Measurements from ENCODE around the gene ALAS1. TPM values are rescaled to one million over a fixed set of nuclear protein-coding genes. Genes with fewer than 3 reads are reported as not detected.

ALAS1 gene
- total and polyA plus RNA-seq, 9 of the 15 experiments (the other 6 are each of a cell fraction or from before 2014, with no cell fraction given): 21.4 to 49.5 (median 34.4) TPM

Other genes starting within 250 kb of the ALAS1 start
Only the 7 nearest of the 17 such genes appear.
- gene POC1A, start 43.7 kb upstream of the ALAS1 start, total RNA-seq (2014; rRNA removed): 16.0 and 19.6 TPM in 2 replicates
- gene POC1A, start 43.7 kb upstream of the ALAS1 start, total RNA-seq (2014; rRNA removed; fragmentation: Illumina TruSeq; extraction: Trizol): 7.5 and 8.5 TPM in 2 replicates
- 9.5 and 11.3 TPM in 2 replicates for gene POC1A, start 43.7 kb upstream of the ALAS1 start, total RNA-seq (2015; rRNA removed; fragmentation: Illumina TruSeq; extraction: Trizol)
- gene POC1A, start 43.7 kb upstream of the ALAS1 start, total RNA-seq (2021): 15.9 and 17.4 TPM in 2 replicates
- 15.2 and 16.6 TPM in 2 replicates for gene POC1A, start 43.7 kb upstream of the ALAS1 start, polyA plus RNA-seq (2011; rRNA removed)
- gene POC1A, start 43.7 kb upstream of the ALAS1 start, polyA plus RNA-seq (2014; fragmentation: Illumina TruSeq; extraction: Trizol): 17.5 and 19.6 TPM in 2 replicates
- 1 to 10 TPM; 7.2 to 9.4 TPM for gene POC1A, start 43.7 kb upstream of the ALAS1 start, polyA plus RNA-seq (2014; fragmentation: Nextera tagmentation; extraction: Ambion mirVana)
- gene POC1A, start 43.7 kb upstream of the ALAS1 start, polyA plus RNA-seq (2014; rRNA removed): 12.1 and 17.3 TPM in 2 replicates
- gene TLR9, start 27.5 kb downstream of the ALAS1 start, total RNA-seq (2014; rRNA removed): not detected in 2 replicates
- gene TLR9, start 27.5 kb downstream of the ALAS1 start, total RNA-seq (2014; rRNA removed; fragmentation: Illumina TruSeq; extraction: Trizol): not detected in 2 replicates
- gene TLR9, start 27.5 kb downstream of the ALAS1 start, total RNA-seq (2015; rRNA removed; fragmentation: Illumina TruSeq; extraction: Trizol): not detected in 2 replicates
- not detected in 2 replicates for gene TLR9, start 27.5 kb downstream of the ALAS1 start, total RNA-seq (2021)
- not detected in 2 replicates for gene TLR9, start 27.5 kb downstream of the ALAS1 start, polyA plus RNA-seq (2011; rRNA removed)
- gene TLR9, start 27.5 kb downstream of the ALAS1 start, polyA plus RNA-seq (2014; fragmentation: Illumina TruSeq; extraction: Trizol): not detected in 2 replicates
- gene TLR9, start 27.5 kb downstream of the ALAS1 start, polyA plus RNA-seq (2014; fragmentation: Nextera tagmentation; extraction: Ambion mirVana): not detected
- not detected in 2 replicates for gene TLR9, start 27.5 kb downstream of the ALAS1 start, polyA plus RNA-seq (2014; rRNA removed)
- 49.1 and 56.9 TPM in 2 replicates for gene TWF2, start 41.0 kb downstream of the ALAS1 start, total RNA-seq (2014; rRNA removed)
- gene TWF2, start 41.0 kb downstream of the ALAS1 start, total RNA-seq (2014; rRNA removed; fragmentation: Illumina TruSeq; extraction: Trizol): 9.6 and 11.4 TPM in 2 replicates
- gene TWF2, start 41.0 kb downstream of the ALAS1 start, total RNA-seq (2015; rRNA removed; fragmentation: Illumina TruSeq; extraction: Trizol): 26.8 and 27.0 TPM in 2 replicates
- gene TWF2, start 41.0 kb downstream of the ALAS1 start, total RNA-seq (2021): 49.1 and 53.6 TPM in 2 replicates
- 35.7 and 47.1 TPM in 2 replicates for gene TWF2, start 41.0 kb downstream of the ALAS1 start, polyA plus RNA-seq (2011; rRNA removed)
- gene TWF2, start 41.0 kb downstream of the ALAS1 start, polyA plus RNA-seq (2014; fragmentation: Illumina TruSeq; extraction: Trizol): 29.7 and 43.9 TPM in 2 replicates
- gene TWF2, start 41.0 kb downstream of the ALAS1 start, polyA plus RNA-seq (2014; fragmentation: Nextera tagmentation; extraction: Ambion mirVana): 1 to 10 TPM in 1 of 2 experiments, under 1 TPM in 1; 0.11 to 1.7 TPM
- gene TWF2, start 41.0 kb downstream of the ALAS1 start, polyA plus RNA-seq (2014; rRNA removed): 59.4 and 61.9 TPM in 2 replicates
- gene PPM1M, start 47.6 kb downstream of the ALAS1 start, total RNA-seq (2014; rRNA removed): 4.4 and 4.5 TPM in 2 replicates
- gene PPM1M, start 47.6 kb downstream of the ALAS1 start, total RNA-seq (2014; rRNA removed; fragmentation: Illumina TruSeq; extraction: Trizol): 3.3 TPM in 2 replicates
- 2.0 and 2.8 TPM in 2 replicates for gene PPM1M, start 47.6 kb downstream of the ALAS1 start, total RNA-seq (2015; rRNA removed; fragmentation: Illumina TruSeq; extraction: Trizol)
- 5.0 and 7.0 TPM in 2 replicates for gene PPM1M, start 47.6 kb downstream of the ALAS1 start, total RNA-seq (2021)
- gene PPM1M, start 47.6 kb downstream of the ALAS1 start, polyA plus RNA-seq (2011; rRNA removed): 9.2 and 9.9 TPM in 2 replicates
- gene PPM1M, start 47.6 kb downstream of the ALAS1 start, polyA plus RNA-seq (2014; fragmentation: Illumina TruSeq; extraction: Trizol): 6.5 and 6.6 TPM in 2 replicates
- 1 to 10 TPM; 1.4 to 1.5 TPM for gene PPM1M, start 47.6 kb downstream of the ALAS1 start, polyA plus RNA-seq (2014; fragmentation: Nextera tagmentation; extraction: Ambion mirVana)
- gene PPM1M, start 47.6 kb downstream of the ALAS1 start, polyA plus RNA-seq (2014; rRNA removed): 4.6 and 6.9 TPM in 2 replicates
- 22.0 and 29.6 TPM in 2 replicates for gene WDR82, start 80.5 kb downstream of the ALAS1 start, total RNA-seq (2014; rRNA removed)
- gene WDR82, start 80.5 kb downstream of the ALAS1 start, total RNA-seq (2014; rRNA removed; fragmentation: Illumina TruSeq; extraction: Trizol): 37.1 and 41.0 TPM in 2 replicates
- 36.1 and 39.0 TPM in 2 replicates for gene WDR82, start 80.5 kb downstream of the ALAS1 start, total RNA-seq (2015; rRNA removed; fragmentation: Illumina TruSeq; extraction: Trizol)
- gene WDR82, start 80.5 kb downstream of the ALAS1 start, total RNA-seq (2021): 44.4 and 45.9 TPM in 2 replicates
- 38.0 and 62.9 TPM in 2 replicates for gene WDR82, start 80.5 kb downstream of the ALAS1 start, polyA plus RNA-seq (2011; rRNA removed)
- 45.3 and 46.2 TPM in 2 replicates for gene WDR82, start 80.5 kb downstream of the ALAS1 start, polyA plus RNA-seq (2014; fragmentation: Illumina TruSeq; extraction: Trizol)
- gene WDR82, start 80.5 kb downstream of the ALAS1 start, polyA plus RNA-seq (2014; fragmentation: Nextera tagmentation; extraction: Ambion mirVana): 1 to 10 TPM; 6.4 to 8.0 TPM
- 30.6 and 37.7 TPM in 2 replicates for gene WDR82, start 80.5 kb downstream of the ALAS1 start, polyA plus RNA-seq (2014; rRNA removed)
- gene GLYCTK, start 89.7 kb downstream of the ALAS1 start, total RNA-seq (2014; rRNA removed): 5.8 and 6.4 TPM in 2 replicates
- gene GLYCTK, start 89.7 kb downstream of the ALAS1 start, total RNA-seq (2014; rRNA removed; fragmentation: Illumina TruSeq; extraction: Trizol): 1.3 and 1.9 TPM in 2 replicates
- 3.4 and 4.1 TPM in 2 replicates for gene GLYCTK, start 89.7 kb downstream of the ALAS1 start, total RNA-seq (2015; rRNA removed; fragmentation: Illumina TruSeq; extraction: Trizol)
- 7.3 and 8.3 TPM in 2 replicates for gene GLYCTK, start 89.7 kb downstream of the ALAS1 start, total RNA-seq (2021)
- gene GLYCTK, start 89.7 kb downstream of the ALAS1 start, polyA plus RNA-seq (2011; rRNA removed): 6.0 and 7.1 TPM in 2 replicates
- gene GLYCTK, start 89.7 kb downstream of the ALAS1 start, polyA plus RNA-seq (2014; fragmentation: Illumina TruSeq; extraction: Trizol): 3.0 and 4.5 TPM in 2 replicates
- gene GLYCTK, start 89.7 kb downstream of the ALAS1 start, polyA plus RNA-seq (2014; fragmentation: Nextera tagmentation; extraction: Ambion mirVana): under 1 TPM; 0.18 to 0.55 TPM
- gene GLYCTK, start 89.7 kb downstream of the ALAS1 start, polyA plus RNA-seq (2014; rRNA removed): 9.1 and 9.9 TPM in 2 replicates
- 0.41 and 0.57 TPM in 2 replicates for gene DNAH1, start 118.2 kb downstream of the ALAS1 start, total RNA-seq (2014; rRNA removed)
- gene DNAH1, start 118.2 kb downstream of the ALAS1 start, total RNA-seq (2014; rRNA removed; fragmentation: Illumina TruSeq; extraction: Trizol): 0.18 and 0.22 TPM in 2 replicates
- gene DNAH1, start 118.2 kb downstream of the ALAS1 start, total RNA-seq (2015; rRNA removed; fragmentation: Illumina TruSeq; extraction: Trizol): 0.51 and 0.57 TPM in 2 replicates
- gene DNAH1, start 118.2 kb downstream of the ALAS1 start, total RNA-seq (2021): 0.84 and 1.2 TPM in 2 replicates
- 0.57 and 0.97 TPM in 2 replicates for gene DNAH1, start 118.2 kb downstream of the ALAS1 start, polyA plus RNA-seq (2011; rRNA removed)
- gene DNAH1, start 118.2 kb downstream of the ALAS1 start, polyA plus RNA-seq (2014; fragmentation: Illumina TruSeq; extraction: Trizol): 0.42 and 0.68 TPM in 2 replicates
- gene DNAH1, start 118.2 kb downstream of the ALAS1 start, polyA plus RNA-seq (2014; fragmentation: Nextera tagmentation; extraction: Ambion mirVana): under 1 TPM; 0.04 TPM
- 0.40 and 0.50 TPM in 2 replicates for gene DNAH1, start 118.2 kb downstream of the ALAS1 start, polyA plus RNA-seq (2014; rRNA removed)

Measured in K562 (cell line).